Measurements from ENCODE around the gene HARS1. TPM values are rescaled to one million over a fixed set of nuclear protein-coding genes. Genes with fewer than 3 reads are reported as not detected.
A peak's percentile ranks its signal among the peaks of the same experiment; 100 is the strongest.
"Not testable (repeated sequence)": the region's sequence is repeated elsewhere in the genome, so short reads cannot be mapped to it uniquely, and the experiment has no call there.

Gene HARS1
- total RNA-seq, 3 donors from 2014 or later = 44.5 to 58.3 (median 56.4) TPM

DNA sequence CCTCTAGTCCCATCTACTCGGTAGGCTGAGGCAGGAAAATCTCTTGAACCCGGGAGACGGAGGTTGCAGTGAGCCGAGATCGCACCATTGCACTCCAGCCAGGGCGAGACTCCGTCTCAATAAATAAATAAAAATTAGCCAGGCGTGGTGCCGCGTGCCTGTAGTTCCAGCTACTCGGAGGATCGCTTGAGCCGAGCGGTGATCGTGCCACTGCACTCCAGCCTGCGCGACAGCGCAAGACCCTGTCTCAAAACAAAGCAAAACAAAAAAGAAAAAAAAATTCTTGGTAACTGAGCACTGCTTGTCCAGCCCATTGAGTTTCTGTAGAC lies 27.2 kb downstream of the HARS1 start:
- H3K4me3 ChIP-seq = peak overlapping the region; percentile 88
- intact Hi-C loops (cut with DNase I, micrococcal nuclease) = no loop called here
- ATAC-seq (peak; percentile 8), DNase-seq (no peak)
- TF ChIP-seq CTCF (IDR thresholded peaks at IDR 0.05) = no peak
- no peaks in the 10 kb centered on the region for H3K9me3 ChIP-seq
- peaks cover 3% of the 10 kb centered on the region for H3K36me3 ChIP-seq (ENCODE audit: low read depth)
- H3K4me1 ChIP-seq (ENCODE audit: low read depth) = peaks cover 19% of the 10 kb centered on the region

DNA sequence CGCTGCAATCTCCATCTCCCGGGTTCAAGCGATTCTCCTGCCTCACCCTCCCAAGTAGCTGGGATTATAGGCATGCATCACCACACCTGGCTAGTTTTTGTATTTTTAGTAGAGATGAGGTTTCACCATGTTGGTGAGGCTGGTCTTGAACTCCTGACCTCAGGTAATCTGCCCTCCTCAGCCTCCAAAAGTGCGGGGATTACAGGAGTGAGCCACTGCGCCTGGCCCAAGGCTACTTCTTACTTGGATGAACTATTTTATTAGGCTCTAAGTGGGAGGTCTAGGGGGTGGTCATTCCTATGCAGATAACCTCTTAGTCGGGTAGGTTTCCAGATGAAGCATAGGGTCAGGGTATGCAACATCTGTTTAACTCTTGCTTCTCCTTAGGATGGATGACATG lies 30.8 kb downstream of the HARS1 start:
- H3K4me1 ChIP-seq (ENCODE audit: low read depth); H3K4me3 ChIP-seq; DNase-seq; ATAC-seq; H3K9me3 ChIP-seq; intact Hi-C loops (cut with DNase I, micrococcal nuclease): not testable (repeated sequence)
- H3K36me3 ChIP-seq (ENCODE audit: low read depth) = peaks cover 27% of the 10 kb centered on the region

DNA sequence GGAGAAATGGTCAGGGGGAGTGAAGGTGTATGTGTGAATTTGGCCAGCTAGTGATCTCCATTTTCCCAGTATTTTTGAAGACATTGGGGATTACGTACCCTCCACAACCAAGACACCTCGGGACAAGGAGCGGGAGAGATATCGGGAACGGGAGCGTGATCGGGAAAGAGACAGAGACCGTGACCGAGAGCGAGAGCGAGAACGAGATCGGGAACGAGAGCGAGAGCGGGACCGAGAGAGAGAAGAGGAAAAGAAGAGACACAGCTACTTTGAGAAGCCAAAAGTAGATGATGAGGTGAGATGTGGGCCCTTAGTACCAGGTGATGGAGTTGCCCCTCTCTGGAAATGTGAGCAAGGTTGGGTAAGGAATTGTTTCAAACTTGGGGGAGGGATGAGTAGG lies 32.3 kb downstream of the HARS1 start:
- intact Hi-C loops (cut with DNase I, micrococcal nuclease) = no loop called here
- Histone ChIP-seq H3K36me3 (ENCODE audit: low read depth) (peaks cover 27% of the 10 kb centered on the region), H3K4me3 (no peak overlapping the region), H3K9me3 (no peaks in the 10 kb centered on the region), H3K4me1 (ENCODE audit: low read depth) (peaks cover 4% of the 10 kb centered on the region)
- DNase-seq = no peak
- TF ChIP-seq CTCF (IDR thresholded peaks at IDR 0.05) = no peak
- ATAC-seq = no peak

GRCh38 chr5:140647042-140647419 lies 44.1 kb downstream of the HARS1 start:
- peaks cover 15% of the 10 kb centered on the region for H3K4me1 ChIP-seq (ENCODE audit: low read depth)
- DNase-seq = no peak

DNA sequence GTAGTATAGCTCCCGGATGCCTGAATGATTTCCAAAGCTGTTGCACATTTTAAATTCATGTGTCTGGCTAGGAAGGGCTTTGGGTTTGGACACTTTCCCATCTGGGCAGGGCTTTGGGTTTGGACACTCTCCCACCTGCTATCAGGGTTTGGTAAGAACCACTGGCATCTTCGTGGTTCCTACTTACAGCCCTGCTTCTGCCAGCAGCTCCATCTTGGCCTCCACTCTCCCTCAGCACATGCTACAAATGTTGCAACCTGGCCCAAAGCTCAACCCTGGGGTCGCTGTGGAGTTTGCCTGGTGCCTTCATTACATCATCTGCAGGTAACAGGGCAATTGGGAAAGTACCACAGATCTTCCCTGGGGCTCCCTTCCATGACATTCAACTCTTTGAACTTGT lies 48.5 kb downstream of the HARS1 start:
- Histone ChIP-seq H3K36me3 (ENCODE audit: low read depth) (no peaks in the 10 kb centered on the region), H3K4me3 (no peak overlapping the region), H3K4me1 (ENCODE audit: low read depth) (peaks cover 20% of the 10 kb centered on the region), H3K9me3 (no peaks in the 10 kb centered on the region)
- DNase-seq (no peak), ATAC-seq (no peak)
- TF ChIP-seq CTCF (IDR thresholded peaks at IDR 0.05) = no peak
- intact Hi-C loops (cut with DNase I, micrococcal nuclease) = no loop called here

More at GRCh38 chr5:140647042-140647419, 44.1 kb downstream of the HARS1 start:
- peak overlapping the region; percentile 85 for H3K4me3 ChIP-seq
- peaks cover 9% of the 10 kb centered on the region for H3K36me3 ChIP-seq (ENCODE audit: low read depth)
- TF ChIP-seq CTCF (IDR thresholded peaks at IDR 0.05) = no peak
- ATAC-seq = peak; percentile 38
- intact Hi-C loops (cut with DNase I, micrococcal nuclease) = no loop called here
- no peaks in the 10 kb centered on the region for H3K9me3 ChIP-seq

- TF ChIP-seq CTCF (IDR thresholded peaks at IDR 0.05) = no peak
- Histone ChIP-seq H3K4me1 (ENCODE audit: low read depth) (peaks cover 19% of the 10 kb centered on the region), H3K9me3 (no peaks in the 10 kb centered on the region), H3K36me3 (ENCODE audit: low read depth) (no peaks in the 10 kb centered on the region), H3K4me3 (no peak overlapping the region)
- intact Hi-C loops (cut with DNase I, micrococcal nuclease) = no loop called here
- no peak for ATAC-seq
- DNase-seq = no peak
Measured at GRCh38 chr5:140641716-140642115, 49.5 kb downstream of the HARS1 start.
